Stimulated activated CD4-positive, alpha-beta T cell treated with anti-CD3 and anti-CD28 coated beads, TNF-alpha, amount 100 ng/mL, for 4 hours (primary cell): ENCODE measurements around the gene GALNT10.

ENCODE experiments used
- DNase-seq, 3 experiments: peaks; one replicate each; pipeline ENCODE4 v3.0.0-alpha.2; 2020; ENCODE audit warnings: low read depth in 3 of 3

Gene GALNT10

GRCh38 chr5:154202379-154203260, 12.1 kb downstream of the GALNT10 start:
- peak in 1 of 3 experiments; percentile 24 for DNase-seq

DNA sequence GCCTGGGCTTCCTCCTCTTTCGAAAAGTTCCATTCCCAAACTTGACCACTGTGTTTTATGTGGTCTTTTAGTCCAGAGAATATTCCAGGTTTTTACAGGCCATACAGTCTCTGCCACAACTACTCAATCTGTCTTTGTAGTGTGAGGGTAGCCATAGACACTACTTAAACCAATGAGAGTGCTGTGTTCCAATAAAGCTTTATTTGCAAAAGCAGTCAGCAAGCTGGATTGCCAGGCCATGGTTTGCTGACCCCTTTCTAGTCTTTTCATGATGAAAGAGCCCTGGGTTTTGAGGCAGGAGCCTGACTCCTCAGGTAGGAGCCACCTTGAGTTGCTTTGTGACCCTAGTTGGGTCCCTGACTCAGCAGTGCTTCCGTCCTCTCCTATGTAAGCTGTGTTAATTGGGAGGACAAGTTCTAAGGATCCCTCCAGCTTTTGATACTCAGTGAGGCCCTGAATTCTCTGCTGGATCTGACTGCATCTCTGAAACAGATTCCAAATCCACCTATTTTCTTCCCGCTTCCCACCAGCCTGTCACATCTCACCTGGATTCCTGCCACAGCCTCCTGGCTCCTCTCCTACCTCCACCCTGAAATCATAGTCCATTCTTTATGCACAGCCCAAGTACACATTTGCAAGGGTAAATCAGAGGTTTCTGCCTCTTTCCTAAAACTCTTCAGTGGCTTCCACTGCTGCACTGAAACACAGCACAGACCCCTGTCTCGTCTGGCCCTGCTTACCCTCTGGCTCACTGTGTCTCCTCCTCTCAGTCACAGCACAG, 13.5 kb downstream of the GALNT10 start:
- no peak for DNase-seq

DNA sequence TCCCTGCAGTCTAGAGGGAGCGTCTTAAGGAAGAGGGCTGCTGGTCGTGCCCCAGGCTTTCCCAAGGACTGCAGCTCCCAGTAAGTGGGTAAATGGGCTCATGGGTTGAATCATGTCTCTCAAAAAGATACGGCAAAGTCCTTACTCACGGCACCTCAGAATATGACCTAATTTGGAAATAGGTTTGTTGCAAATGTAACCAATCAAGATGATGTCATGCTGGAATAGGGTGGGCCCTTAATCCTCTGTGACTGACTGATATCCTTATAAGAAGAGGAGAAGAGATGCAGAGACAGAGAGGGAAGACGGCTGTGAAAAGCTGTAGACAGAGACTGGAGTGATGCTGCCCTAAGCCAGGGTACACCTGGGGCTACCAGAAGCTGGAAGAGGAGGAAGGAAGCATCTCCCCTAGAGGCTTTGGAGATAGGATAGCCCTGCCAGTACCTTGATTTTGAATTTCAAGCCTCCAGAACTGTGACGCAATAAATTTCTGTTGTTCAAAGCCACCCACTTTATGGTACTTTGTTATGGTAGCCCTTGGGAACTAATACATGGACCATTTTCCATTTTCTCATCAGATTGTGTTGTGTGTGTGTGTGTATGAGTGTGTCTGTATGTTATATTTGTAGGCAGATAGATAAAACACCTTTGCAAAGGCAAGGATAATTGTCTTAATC, 15.0 kb downstream of the GALNT10 start:
- DNase-seq: no peak

GRCh38 chr5:154206311-154206710, 15.8 kb downstream of the GALNT10 start:
- DNase-seq: no peak

DNA sequence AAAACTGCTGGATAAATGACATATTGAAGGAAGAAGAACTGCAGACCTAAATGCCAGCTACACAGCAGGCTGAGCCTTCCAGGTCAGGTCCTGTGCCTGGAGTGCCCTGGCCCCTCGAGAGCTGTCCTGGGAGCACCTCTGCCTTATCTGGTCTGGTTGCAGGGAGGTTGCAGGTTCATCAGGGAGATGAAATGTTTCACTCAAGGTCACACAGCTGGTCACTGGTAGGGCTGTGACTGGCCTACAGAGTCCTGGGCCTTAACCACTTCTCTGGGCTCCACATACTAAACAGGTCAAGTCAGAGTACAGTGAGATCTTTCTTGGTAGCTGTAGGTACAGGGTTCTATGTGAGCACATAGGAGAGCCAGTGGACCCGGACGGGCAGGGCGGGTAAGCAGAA, 16.7 kb downstream of the GALNT10 start:
- no peak for DNase-seq

GRCh38 chr5:154209591-154210081, 19.1 kb downstream of the GALNT10 start:
- no peak for DNase-seq

GRCh38 chr5:154210163-154210562, 19.6 kb downstream of the GALNT10 start:
- no peak for DNase-seq

DNA sequence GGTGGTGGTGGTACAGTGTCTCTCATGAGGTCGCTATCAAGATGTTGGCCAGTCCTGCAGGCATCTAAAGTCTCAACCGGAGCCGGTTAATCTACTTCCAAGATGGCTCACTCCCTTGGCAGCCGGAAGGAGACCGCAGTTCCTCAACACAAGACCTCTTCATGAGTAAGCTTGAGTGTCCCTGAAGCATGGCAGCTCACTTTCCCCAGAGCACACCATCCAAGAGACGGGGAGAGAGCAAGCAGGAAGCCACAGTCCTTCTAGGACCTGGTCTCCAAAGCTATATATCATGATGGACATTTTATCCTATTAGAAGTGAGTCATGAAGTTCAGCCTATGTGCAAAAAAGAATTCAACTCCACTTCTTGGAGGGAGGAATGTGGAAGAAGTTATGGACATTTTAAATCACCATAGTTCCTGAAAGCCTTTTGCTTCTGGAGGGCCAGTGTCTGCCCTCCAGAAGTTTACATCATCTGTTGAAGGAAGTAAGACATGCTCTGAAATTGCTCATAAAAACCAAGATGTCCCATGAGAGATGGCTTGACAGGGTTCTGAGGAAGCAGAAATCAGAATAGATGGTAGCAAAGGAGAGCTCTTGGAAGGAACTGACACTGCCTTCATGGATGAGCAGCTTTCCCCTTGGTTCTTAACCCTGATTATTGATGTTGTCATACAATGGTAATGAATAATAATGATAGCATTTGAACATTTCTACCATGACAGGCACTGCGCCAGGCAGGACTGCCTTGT, 21.3 kb downstream of the GALNT10 start:
- no peak for DNase-seq

DNA sequence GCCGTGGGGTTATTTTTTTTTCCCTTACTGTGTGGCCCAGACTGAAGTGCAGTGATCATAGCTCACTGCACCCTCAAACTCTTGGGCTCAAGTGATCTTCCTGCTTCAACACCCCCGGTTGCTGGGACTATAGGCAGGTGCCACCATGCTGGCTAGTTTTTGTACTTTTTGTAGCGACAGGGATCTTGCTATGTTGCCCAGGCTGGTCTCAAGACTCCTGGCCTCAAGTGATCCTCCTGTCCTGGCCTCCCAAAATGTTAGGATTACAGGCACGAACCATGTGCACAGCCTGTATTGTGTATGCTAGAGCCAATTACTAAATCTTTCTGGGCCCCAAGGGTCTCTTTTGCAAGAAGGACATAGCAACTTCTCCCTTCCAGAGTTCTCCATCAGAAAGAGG, 23.1 kb downstream of the GALNT10 start:
- DNase-seq: no peak

- no peak for DNase-seq
Measured at GRCh38 chr5:154214371-154215106, 24.0 kb downstream of the GALNT10 start.

- DNase-seq: no peak
Measured at GRCh38 chr5:154215571-154216325, 25.2 kb downstream of the GALNT10 start.

DNA sequence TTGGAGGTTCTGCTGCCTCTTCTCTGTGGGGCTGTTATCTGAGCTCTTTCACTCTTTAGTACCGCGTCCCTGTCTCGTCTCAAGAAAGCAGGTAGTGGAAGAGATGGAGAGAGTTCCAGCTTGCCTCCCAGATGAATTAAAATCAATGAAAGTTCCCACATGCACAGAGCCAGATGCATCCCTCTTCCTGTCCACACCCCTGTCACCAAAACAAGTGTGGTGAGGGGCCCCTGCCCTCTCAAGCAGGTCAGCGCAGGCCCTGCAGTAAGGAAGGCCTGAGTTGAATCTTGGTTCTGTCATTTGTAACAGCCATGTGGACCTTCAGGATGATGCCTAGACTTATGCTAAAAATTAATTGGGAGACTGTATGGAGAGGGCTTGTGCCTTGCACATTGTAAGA, 26.9 kb downstream of the GALNT10 start:
- no peak for DNase-seq

GRCh38 chr5:154218786-154219185, 28.3 kb downstream of the GALNT10 start:
- no peak for DNase-seq

DNA sequence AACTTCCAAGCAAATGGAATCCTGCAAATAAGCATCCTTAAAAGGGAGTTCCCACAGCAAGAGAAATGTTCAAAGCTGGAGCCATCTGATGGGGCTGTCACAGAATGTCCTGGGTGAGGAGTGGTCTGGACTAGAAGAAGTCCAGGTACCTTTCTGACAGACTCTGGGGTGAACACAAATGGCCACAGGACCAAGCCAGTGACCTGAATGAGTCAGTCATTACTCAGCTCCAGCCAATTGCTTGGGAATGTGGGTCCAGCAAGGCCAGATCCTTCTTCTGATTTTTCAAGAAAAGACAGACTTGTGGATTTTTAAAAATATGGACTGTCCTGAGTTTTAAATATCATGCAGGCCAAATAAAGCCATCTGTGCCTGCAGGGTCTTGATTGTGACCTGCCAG, 30.1 kb downstream of the GALNT10 start:
- no peak for DNase-seq

DNA sequence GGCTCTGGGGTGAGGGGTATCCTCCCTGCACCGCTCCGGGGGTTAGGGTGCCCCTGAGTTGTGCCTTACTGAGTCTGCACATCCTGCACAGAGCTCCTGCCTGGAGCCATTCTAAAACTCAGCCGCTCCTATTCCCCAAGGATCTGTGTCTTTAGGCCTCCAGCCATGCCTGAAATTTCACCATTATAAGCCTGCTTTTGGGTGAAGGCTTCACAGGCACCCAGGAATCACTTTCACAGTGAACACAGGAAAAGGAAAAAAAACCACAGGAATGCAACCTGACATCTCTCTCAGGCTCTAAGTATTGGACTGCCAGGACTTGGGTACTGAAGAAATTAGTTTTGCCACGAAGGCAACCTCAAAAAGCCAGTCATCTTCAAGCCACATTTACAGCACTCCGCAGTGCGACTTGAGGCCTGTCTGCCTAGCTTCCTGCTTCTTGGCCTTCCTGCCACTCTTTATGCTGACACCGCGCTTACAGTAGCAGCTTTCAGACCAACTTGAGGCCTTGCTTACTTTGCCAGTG, 30.9 kb downstream of the GALNT10 start:
- DNase-seq: peak in 1 of 3 experiments; percentile 30

- no peak for DNase-seq
Measured at GRCh38 chr5:154222414-154222813, 31.9 kb downstream of the GALNT10 start.

GRCh38 chr5:154223320-154223719, 32.8 kb downstream of the GALNT10 start:
- no peak for DNase-seq

DNA sequence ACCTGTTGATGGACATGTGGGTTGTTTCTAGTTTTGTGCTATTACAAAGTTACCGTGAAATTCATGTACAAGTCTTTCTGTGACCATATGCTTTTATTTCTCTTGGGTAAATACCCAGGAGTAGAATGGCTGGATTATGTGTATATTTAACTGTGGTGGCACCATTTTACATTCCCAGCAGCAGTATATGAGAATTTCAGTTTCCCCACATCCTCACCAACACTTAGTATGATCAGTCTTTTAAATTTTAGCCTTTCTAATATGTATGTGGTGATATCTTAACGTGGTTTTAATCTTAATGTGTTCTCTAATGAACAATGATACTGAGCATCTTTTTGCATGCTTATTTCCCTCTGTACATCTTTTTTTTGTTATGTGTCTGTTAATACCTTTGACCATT, 36.6 kb downstream of the GALNT10 start:
- DNase-seq: no peak

- DNase-seq: no peak
Measured at GRCh38 chr5:154228696-154229095, 38.2 kb downstream of the GALNT10 start.

GRCh38 chr5:154230526-154230925, 40.0 kb downstream of the GALNT10 start:
- no peak for DNase-seq
